ENCODE data around the gene PTH1R.

- TF ChIP-seq CTCF (IDR thresholded peaks at IDR 0.05; ENCODE audit: insufficient read depth, low read length) = no peak
- no peak for TF ChIP-seq SPI1 (IDR thresholded peaks at IDR 0.05; ENCODE audit: borderline replicate concordance, low read depth)
- TF ChIP-seq GABPA (IDR thresholded peaks at IDR 0.05; ENCODE audit: low read depth) = no peak
- TF ChIP-seq POLR2AphosphoS5 (IDR thresholded peaks at IDR 0.05; ENCODE audit: low read depth) = no peak
Observed at GRCh38 chr3:46860810-46861604, 16.5 kb upstream of the PTH1R start.
